Renal cortex interstitium (tissue), 15 donors: Measurements from ENCODE around the gene L3MBTL2. TPM values are rescaled to one million over a fixed set of nuclear protein-coding genes. Genes with fewer than 3 reads are reported as not detected.
"Not testable (repeated sequence)": the region's sequence is repeated elsewhere in the genome, so short reads cannot be mapped to it uniquely, and the experiment has no call there.

Experiments
- DNase-seq, 11 donors: peaks; one replicate each; pipeline ENCODE4 v3.0.0-alpha.2; 2013; ENCODE audit warnings: low read depth in 9 of 11, low spot score in 4 of 11; ENCODE audit errors: extremely low read depth in 1 of 11
- long read RNA-seq, 16 experiments: transcript quantifications; one replicate each; lab custom pipeline, GENCODE V29; 2026
- polyA plus RNA-seq, 3 donors: library from polyadenylated mRNA; unstranded; fragments of 120-200 nt; gene quantifications; one replicate each; pipeline ENCODE4 v1.2.1, GENCODE V29; 2013; ENCODE audit not compliant: insufficient read length in 3 of 3

Gene L3MBTL2
- 10 to 100 TPM; 24.1 to 26.2 (median 24.2) TPM for polyA plus RNA-seq
- long read RNA-seq, donor 1, partial matches to known transcripts: 0 of 2 reads
- long read RNA-seq, donor 1, other reads (novel, unspliced or antisense): 0 of 2 reads
- long read RNA-seq, donor 2, partial matches to known transcripts: 0 of 1 reads
- long read RNA-seq, donor 2, other reads (novel, unspliced or antisense): 0 of 1 reads
- long read RNA-seq, donor 3, transcript L3MBTL2-201 (17 exons, 3,296 nt): major isoform, 6 of 6 reads
- long read RNA-seq, donor 3, partial matches to known transcripts: 0 of 6 reads
- long read RNA-seq, donor 3, other reads (novel, unspliced or antisense): 0 of 6 reads
- long read RNA-seq, donor 4, partial matches to known transcripts: 0 of 2 reads
- long read RNA-seq, donor 4, other reads (novel, unspliced or antisense): 0 of 2 reads
- long read RNA-seq, donor 5, partial matches to known transcripts: 11 of 13 reads
- long read RNA-seq, donor 5, other reads (novel, unspliced or antisense): 0 of 13 reads
- long read RNA-seq, donor 6, partial matches to known transcripts: 0 of 1 reads
- long read RNA-seq, donor 6, other reads (novel, unspliced or antisense): 0 of 1 reads
- long read RNA-seq, donor 7, partial matches to known transcripts: 0 of 3 reads
- long read RNA-seq, donor 7, other reads (novel, unspliced or antisense): 0 of 3 reads
- long read RNA-seq, donor 8, transcript L3MBTL2-201 (17 exons, 3,296 nt): major isoform, 6 of 36 reads
- long read RNA-seq, donor 8, partial matches to known transcripts: 24 of 36 reads
- long read RNA-seq, donor 8, other reads (novel, unspliced or antisense): 6 of 36 reads
- long read RNA-seq, donor 9, partial matches to known transcripts: 14 of 14 reads
- long read RNA-seq, donor 9, other reads (novel, unspliced or antisense): 0 of 14 reads
- long read RNA-seq, donor 10, partial matches to known transcripts: 0 of 3 reads
- long read RNA-seq, donor 10, other reads (novel, unspliced or antisense): 0 of 3 reads
- long read RNA-seq, donor 11, partial matches to known transcripts: 0 of 1 reads
- long read RNA-seq, donor 11, other reads (novel, unspliced or antisense): 0 of 1 reads
- long read RNA-seq, donor 12: 0 reads
- long read RNA-seq, donor 13, partial matches to known transcripts: 18 of 20 reads
- long read RNA-seq, donor 13, other reads (novel, unspliced or antisense): 0 of 20 reads
- long read RNA-seq, donor 14, partial matches to known transcripts: 0 of 3 reads
- long read RNA-seq, donor 14, other reads (novel, unspliced or antisense): 0 of 3 reads
- long read RNA-seq, donor 15: 0 reads
- long read RNA-seq, donor 16, transcript L3MBTL2-201 (17 exons, 3,296 nt): major isoform, 12 of 25 reads
- long read RNA-seq, donor 16, partial matches to known transcripts: 13 of 25 reads
- long read RNA-seq, donor 16, other reads (novel, unspliced or antisense): 0 of 25 reads

DNA sequence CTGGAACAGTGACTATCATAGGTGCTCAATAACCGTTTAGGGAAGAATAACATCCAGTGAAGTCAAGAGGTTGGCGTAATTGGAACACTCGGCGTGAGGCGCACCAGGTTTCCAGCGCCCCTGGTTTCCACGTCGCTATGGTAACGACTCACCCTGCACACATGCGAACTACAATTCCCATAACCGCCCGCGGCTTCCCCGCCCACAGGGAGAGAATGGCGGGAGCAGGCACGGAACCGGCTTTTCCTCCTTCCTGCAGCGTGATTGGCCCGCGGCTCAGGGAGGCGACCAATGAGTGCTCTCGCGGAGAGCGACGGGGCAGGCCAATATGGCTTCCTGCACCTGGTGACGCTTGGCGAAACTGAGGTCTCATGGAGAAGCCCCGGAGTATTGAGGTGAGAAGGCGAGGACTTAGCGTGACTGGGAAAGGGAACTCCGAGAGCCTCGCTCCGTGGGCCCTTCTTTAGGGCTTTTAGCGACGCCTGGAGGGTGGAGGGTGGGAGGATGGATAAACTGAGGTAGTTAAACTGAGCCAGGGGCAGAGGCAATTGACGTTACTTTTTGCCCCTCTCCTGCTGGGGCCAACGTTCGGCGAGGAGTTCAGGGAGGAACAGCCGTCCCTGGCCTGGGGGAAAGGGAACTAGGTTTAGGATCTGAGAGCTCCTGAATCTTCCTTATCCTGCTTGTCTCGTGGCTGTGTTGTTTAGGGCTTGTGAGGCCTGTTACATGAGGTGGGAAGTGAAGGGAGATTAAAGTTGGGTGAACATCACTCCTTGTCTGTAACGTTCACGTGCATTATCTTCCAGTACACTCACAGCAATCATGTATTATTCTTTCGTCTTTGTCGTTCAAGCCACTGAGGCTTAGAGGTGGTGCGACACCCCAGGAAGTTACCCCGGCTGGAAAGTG, at the start of gene L3MBTL2:
TSS of gene L3MBTL2 (plus strand) at position 321 of the 909 bp plus-strand sequence. CDS start at position 372, 51 bp downstream.
- DNase-seq: peak; percentile 84 to 97 (median 92)

DNA sequence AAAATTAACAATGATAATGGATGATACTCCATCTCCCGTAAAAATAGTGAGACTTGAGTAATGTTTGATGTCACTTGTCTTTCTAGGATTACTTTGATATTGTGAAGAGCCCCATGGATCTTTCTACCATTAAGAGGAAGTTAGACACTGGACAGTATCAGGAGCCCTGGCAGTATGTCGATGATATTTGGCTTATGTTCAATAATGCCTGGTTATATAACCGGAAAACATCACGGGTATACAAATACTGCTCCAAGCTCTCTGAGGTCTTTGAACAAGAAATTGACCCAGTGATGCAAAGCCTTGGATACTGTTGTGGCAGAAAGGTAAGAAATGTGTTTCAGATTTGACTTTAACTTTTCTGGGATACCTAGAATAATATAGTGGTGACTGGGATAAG, 48.0 kb upstream of the L3MBTL2 start:
- no peak for DNase-seq

DNA sequence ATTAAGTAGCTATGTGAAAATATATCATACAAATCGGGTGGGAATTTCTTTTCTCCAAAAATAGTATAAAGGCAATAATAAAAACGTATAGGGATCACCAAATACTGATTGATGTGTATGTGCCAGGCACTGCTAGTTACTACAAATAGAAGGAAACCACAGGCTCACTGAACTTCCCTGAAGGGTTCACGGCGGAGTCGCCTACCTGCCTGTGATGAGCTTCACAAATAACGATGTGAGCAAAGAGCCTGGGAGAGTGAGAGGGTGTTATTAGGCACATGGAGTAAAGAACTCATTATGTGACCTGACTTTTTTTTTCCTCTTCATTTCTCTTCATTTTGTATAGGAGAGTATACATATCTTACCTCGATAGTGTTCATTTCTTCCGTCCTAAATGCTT, 36.0 kb upstream of the L3MBTL2 start:
- DNase-seq: no peak

DNA sequence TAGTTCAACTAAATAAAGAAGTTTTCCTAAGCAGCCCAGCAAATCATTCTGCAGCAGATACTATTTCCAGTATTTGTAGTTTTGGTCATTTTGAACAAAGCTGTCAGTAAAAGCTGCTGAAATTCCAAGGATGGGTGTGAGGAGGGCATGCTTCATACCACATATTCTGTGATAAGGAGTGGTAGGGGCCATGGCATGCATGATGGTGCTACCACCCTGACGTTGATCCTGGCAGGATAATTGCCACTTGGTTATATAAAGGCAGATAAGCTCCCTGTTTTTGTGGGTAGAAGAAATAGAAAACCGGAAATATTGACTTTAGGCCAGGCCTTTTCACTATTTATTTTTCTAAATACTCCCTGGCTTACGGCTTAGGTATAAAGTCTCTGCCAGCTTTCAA, 33.1 kb upstream of the L3MBTL2 start:
- no peak for DNase-seq

DNA sequence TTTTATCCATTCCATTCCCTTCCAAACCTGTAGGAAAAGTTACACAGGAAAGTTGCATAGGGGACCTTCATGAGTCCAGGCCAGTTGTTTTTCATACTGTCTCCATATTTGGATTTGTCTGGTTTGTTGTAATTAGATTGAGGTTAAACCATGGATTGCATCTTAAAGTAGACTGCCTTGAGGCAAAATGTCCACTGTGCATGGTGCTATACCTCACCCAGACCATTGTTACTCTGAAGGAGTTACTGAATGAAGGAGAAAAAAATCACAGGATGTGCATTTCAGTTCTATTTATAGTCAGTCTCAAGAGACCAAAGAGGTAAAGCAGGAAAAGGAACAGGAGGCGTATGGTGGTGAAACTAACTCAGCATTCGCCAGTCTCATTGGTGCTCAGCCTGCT, 29.6 kb upstream of the L3MBTL2 start:
- no peak for DNase-seq

DNA sequence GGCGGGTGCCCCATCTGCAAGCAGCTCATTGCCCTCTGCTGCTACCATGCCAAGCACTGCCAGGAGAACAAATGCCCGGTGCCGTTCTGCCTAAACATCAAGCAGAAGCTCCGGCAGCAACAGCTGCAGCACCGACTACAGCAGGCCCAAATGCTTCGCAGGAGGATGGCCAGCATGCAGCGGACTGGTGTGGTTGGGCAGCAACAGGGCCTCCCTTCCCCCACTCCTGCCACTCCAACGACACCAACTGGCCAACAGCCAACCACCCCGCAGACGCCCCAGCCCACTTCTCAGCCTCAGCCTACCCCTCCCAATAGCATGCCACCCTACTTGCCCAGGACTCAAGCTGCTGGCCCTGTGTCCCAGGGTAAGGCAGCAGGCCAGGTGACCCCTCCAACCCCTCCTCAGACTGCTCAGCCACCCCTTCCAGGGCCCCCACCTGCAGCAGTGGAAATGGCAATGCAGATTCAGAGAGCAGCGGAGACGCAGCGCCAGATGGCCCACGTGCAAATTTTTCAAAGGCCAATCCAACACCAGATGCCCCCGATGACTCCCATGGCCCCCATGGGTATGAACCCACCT, 28.0 kb upstream of the L3MBTL2 start:
- DNase-seq: no peak

DNA sequence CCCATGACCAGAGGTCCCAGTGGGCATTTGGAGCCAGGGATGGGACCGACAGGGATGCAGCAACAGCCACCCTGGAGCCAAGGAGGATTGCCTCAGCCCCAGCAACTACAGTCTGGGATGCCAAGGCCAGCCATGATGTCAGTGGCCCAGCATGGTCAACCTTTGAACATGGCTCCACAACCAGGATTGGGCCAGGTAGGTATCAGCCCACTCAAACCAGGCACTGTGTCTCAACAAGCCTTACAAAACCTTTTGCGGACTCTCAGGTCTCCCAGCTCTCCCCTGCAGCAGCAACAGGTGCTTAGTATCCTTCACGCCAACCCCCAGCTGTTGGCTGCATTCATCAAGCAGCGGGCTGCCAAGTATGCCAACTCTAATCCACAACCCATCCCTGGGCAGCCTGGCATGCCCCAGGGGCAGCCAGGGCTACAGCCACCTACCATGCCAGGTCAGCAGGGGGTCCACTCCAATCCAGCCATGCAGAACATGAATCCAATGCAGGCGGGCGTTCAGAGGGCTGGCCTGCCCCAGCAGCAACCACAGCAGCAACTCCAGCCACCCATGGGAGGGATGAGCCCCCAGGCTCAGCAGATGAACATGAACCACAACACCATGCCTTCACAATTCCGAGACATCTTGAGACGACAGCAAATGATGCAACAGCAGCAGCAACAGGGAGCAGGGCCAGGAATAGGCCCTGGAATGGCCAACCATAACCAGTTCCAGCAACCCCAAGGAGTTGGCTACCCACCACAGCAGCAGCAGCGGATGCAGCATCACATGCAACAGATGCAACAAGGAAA, 27.3 kb upstream of the L3MBTL2 start:
- no peak for DNase-seq

DNA sequence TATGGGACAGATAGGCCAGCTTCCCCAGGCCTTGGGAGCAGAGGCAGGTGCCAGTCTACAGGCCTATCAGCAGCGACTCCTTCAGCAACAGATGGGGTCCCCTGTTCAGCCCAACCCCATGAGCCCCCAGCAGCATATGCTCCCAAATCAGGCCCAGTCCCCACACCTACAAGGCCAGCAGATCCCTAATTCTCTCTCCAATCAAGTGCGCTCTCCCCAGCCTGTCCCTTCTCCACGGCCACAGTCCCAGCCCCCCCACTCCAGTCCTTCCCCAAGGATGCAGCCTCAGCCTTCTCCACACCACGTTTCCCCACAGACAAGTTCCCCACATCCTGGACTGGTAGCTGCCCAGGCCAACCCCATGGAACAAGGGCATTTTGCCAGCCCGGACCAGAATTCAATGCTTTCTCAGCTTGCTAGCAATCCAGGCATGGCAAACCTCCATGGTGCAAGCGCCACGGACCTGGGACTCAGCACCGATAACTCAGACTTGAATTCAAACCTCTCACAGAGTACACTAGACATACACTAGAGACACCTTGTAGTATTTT, 26.6 kb upstream of the L3MBTL2 start:
- no peak for DNase-seq

DNA sequence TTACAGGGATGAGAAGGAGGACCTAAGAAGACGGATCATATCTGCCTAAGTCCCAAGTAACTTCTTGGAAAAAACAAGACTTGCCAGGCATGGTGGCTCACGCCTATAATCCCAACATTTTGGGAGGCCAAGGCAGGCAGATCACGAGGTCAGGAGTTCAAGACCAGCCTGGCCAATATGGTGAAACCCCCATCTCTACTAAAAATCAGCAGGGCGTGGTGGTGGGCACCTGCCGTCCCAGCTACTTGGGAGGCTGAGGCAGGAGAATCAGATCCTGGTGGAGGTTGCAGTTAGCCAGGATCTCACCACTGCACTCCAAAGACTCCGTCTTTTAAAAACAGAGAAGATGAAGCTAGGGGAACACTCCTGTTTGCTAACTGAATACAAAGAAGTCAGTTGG, 24.8 kb upstream of the L3MBTL2 start:
- DNase-seq: not testable (repeated sequence)

DNA sequence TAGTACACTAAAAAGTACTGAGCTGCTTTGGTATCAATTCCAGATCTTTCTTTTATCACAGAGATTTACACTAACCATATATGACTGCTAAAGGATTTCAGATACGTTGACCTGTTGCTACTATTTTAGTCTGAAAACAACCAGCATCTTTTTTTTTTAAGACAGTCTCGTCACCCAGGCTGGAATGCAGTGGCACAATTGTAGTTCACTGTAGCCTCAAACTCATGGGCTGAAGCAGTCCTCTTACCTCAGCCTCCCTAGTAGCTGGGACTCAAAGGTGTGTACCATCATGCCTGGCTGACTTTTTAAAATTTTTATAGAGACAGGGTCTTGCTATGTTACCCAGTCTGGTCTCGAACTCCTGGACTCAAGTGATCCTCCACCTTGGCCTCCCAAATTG, 24.2 kb upstream of the L3MBTL2 start:
- DNase-seq: no peak

DNA sequence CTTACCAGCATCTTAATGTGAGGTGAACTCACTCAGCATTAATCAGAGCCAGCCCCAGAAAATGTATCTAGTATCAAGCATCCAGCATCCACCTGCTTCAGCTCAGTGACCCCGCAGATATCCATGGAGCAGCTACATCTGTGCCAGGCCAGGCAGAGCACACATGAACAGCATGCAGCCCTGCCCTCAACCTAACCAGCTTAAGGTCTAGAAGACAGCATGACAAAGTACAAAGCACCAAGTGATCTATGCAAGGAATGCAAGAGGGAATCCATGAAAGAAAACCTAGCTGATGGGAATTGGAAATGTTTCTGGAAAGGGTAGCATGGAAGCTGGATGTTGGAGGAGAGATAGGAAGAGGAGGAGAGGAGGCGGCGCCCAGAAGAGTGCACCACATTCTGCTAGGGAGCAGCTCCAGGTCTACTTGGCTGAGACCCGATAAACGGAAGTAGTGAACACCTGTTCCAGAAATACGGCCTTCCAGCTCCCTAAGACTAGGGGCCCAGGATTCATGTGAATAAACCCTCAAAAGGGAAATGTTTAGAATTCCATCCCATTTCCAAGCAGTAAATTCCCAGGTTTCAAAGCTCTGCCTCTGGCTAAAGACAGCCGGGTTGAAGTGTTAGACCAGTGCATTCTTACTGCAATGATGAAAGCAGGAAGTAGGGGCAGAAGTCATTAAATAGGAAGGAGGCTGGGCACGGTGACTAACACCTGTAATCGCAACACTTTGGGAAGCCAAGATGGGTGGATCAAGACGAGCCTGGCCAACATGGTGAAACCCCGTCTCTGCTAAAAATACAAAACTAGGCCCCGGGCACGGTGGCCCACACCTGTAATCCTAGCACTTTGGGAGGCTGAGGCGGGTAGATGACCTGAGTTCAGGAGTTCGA, 23.5 kb upstream of the L3MBTL2 start:
- peak in 1 of 11 donors; percentile 34 for DNase-seq

DNA sequence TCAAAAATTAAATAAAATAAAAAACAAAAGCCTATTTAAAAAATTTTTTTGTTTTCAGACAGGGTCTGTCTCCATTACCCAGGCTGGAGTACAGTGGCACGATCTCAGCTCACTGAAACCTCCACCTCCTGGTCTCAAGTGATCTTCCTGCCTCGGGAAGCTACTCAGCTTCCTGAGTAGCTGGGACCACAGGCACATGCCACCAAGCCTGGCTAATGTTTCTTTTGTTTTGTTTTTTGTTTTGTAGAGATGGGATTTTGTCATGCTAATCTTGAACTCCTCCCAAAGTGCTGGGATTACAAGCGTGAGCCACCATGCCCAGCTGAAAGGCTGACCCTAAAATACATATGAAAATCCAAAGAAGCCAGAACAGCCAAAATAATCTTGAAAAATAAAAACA, 20.4 kb upstream of the L3MBTL2 start:
- DNase-seq: no peak

DNA sequence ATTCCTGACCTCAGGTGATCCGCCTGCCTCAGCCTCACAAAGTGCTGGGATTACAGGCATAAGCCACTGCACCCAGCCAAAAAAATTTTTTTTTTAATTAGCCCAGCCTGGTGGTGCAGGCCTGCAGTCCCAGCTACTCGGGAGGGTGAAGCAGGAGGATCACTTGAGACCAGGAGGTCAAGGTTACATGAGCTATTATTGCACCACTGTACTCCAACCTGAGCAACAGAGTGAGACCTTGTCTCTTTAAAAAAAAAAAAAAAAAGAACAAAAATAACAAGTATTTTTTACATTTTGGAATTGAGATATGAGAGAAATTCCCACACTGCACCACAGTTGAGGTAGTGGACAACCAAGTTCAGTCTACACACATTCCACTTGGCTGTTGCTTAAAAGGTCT, 13.6 kb upstream of the L3MBTL2 start:
- DNase-seq: no peak

DNA sequence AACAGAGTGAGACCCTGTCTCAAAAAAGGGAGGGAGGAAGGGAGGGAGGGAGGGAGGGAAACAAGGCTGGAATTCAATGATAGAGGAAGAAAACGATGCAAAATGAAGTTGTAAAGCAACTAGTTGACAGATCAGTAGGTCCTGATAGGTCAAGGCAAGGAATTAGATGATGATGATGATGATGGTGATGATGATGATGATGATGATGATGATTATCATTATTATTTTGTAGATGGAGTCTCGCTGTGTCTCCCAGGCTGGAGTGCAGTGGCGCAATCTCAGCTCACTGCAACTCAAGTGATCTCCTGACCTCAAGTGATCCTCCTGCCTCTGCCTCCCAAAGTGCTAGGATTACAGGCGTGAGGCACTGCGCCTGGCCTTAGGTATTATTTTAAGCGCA, 11.3 kb upstream of the L3MBTL2 start:
- no peak for DNase-seq
